ENCODE data around the gene GPHN. TPM values are rescaled to one million over a fixed set of nuclear protein-coding genes. Genes with fewer than 3 reads are reported as not detected.

Gene GPHN
- total and polyA plus RNA-seq, 2 of the 4 experiments (the other 2 are of a cell fraction) = 8.0 to 8.1 TPM

DNA sequence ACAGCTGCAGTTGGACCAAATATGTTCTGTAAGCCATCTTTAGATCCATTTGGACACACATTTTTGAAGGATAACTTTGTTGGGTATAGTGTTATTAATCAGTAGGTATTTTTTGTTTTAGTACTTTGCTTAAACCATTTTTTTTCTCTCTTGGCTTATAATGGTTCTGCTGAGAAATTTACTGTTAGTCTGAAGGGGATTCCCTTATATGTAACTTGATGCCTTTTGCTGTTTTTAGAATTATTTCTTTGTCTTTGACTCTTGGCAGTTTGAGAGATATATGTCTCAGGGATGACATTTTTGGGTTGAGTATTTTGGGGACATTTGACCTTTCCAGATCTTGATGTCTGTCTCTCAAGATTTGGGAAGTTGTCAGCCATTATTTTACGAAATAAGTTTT, 169.8 kb downstream of the GPHN start:
- H2AFZ ChIP-seq (replicated peaks; ENCODE audit: low read length, poor library complexity) = no peak overlapping the region
- in situ Hi-C loops (cut with MboI; ENCODE audit: low sequenced_read_pairs) (no loop called here), dilution Hi-C loops (cut with HindIII; ENCODE audit: low sequenced_read_pairs, unreplicated experiment) (no loop called here), intact Hi-C loops (cut with micrococcal nuclease) (no loop called here)
- CTCF ChIA-PET = no interaction called here
- no peaks in the 10 kb centered on the region for H3K9me1 ChIP-seq (ENCODE audit: insufficient read depth, low read length)
- TF ChIP-seq CHD1 (IDR thresholded peaks at IDR 0.05; ENCODE audit: low read depth, low read length) (no peak), BHLHE40 (IDR thresholded peaks at IDR 0.05; ENCODE audit: low read depth, low read length) (no peak), MAZ (IDR thresholded peaks at IDR 0.05; ENCODE audit: borderline replicate concordance, low read depth, low read length) (no peak), RAD21 (IDR thresholded peaks at IDR 0.05; ENCODE audit: low read length) (no peak), MAFK (IDR thresholded peaks at IDR 0.05; ENCODE audit: low read depth, low read length) (no peak), CEBPB (IDR thresholded peaks at IDR 0.05; ENCODE audit: low read depth, low read length) (no peak), RCOR1 (IDR thresholded peaks at IDR 0.05; ENCODE audit: insufficient replicate concordance, low read length) (no peak)
- TF ChIP-seq, protein P1, sequence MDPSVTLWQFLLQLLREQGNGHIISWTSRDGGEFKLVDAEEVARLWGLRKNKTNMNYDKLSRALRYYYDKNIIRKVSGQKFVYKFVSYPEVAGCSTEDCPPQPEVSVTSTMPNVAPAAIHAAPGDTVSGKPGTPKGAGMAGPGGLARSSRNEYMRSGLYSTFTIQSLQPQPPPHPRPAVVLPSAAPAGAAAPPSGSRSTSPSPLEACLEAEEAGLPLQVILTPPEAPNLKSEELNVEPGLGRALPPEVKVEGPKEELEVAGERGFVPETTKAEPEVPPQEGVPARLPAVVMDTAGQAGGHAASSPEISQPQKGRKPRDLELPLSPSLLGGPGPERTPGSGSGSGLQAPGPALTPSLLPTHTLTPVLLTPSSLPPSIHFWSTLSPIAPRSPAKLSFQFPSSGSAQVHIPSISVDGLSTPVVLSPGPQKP (IDR thresholded peaks at IDR 0.05; ENCODE audit: borderline replicate concordance, low read depth, low read length) = no peak
- no peaks in the 10 kb centered on the region; the same call in 1 of the 2 replicates for H3K9me3 ChIP-seq (ENCODE audit: control insufficient read depth, insufficient read depth, low read length)
- ATAC-seq (ENCODE audit: low read depth) (no peak), DNase-seq (no peak)
- no peak overlapping the region for H3K14ac ChIP-seq (replicated peaks; ENCODE audit: low read depth, low read length)
- H3K56ac ChIP-seq (ENCODE audit: extremely low read depth, insufficient read depth, low read length) = no peak overlapping the region
- no peak overlapping the region for H2BK20ac ChIP-seq (ENCODE audit: low read depth, low read length)
- H2BK5ac ChIP-seq (ENCODE audit: low read depth, low read length, poor library complexity, severe bottlenecking) = no peak overlapping the region
- no peaks in the 10 kb centered on the region for H4K20me1 ChIP-seq (ENCODE audit: insufficient read depth, low read length)
- POLR2A ChIA-PET (ENCODE audit: unreplicated experiment) = no interaction called here
- no peak overlapping the region for H4K5ac ChIP-seq (ENCODE audit: low read depth, low read length)
- no peak overlapping the region for H3K4me2 ChIP-seq (ENCODE audit: low read depth, low read length)
- H3K18ac ChIP-seq (ENCODE audit: low read depth, low read length) = no peak overlapping the region
- no peaks in the 10 kb centered on the region; a peak in 1 of 4 replicates for H3K79me1 ChIP-seq (ENCODE audit: low read depth in 1 of 2, low read length in 2 of 2)
- H2BK15ac ChIP-seq (ENCODE audit: low read depth, low read length) = no peak overlapping the region
- H3K23ac ChIP-seq (ENCODE audit: low read depth, low read length) = no peak overlapping the region
- no peak overlapping the region for H3K4ac ChIP-seq (ENCODE audit: low read depth, low read length)
- no peak overlapping the region for H2AK5ac ChIP-seq (ENCODE audit: low read depth, low read length)
- H3K4me1 ChIP-seq (ENCODE audit: control insufficient read depth, insufficient read depth, low read length) = no peaks in the 10 kb centered on the region
- no peaks in the 10 kb centered on the region for H3K36me3 ChIP-seq (ENCODE audit: control insufficient read depth, insufficient read depth, low read length)
- no peak overlapping the region for H3K27ac ChIP-seq (ENCODE audit: insufficient read depth, low read length)
- H4K8ac ChIP-seq (ENCODE audit: low read depth in 2 of 2, low read length in 2 of 2) = no peak overlapping the region
- H2BK120ac ChIP-seq (ENCODE audit: low read depth, low read length) = no peak overlapping the region
- no peak overlapping the region for H3K9ac ChIP-seq (ENCODE audit: low read depth, low read length)
- BruUV-seq (replicated peaks) = no TSS peak
- no CpG with 5 or more reads among the region's 1 CpG for WGBS, 2 experiments (ENCODE audit: extremely low coverage in 2 of 2, insufficient read length in 1 of 2)
- H2AK9ac ChIP-seq (replicated peaks; ENCODE audit: low read depth, low read length, poor library complexity) = no peak overlapping the region
- no peak overlapping the region for H4K91ac ChIP-seq (ENCODE audit: insufficient read depth, low read depth, low read length)
- no peaks in the 10 kb centered on the region for H3K27me3 ChIP-seq (ENCODE audit: control insufficient read depth, insufficient read depth, low read length)
- no peak overlapping the region for H3K4me3 ChIP-seq (ENCODE audit: insufficient read depth, low read depth, low read length)
